ENCODE measurements around the gene KRT75.
"Not testable (repeated sequence)": the region's sequence is repeated elsewhere in the genome, so short reads cannot be mapped to it uniquely, and the experiment has no call there.

The KRT75 gene

GRCh38 chr12:52448228-52448627 is 14.1 kb upstream of the KRT75 start:
- H3K4me1 ChIP-seq (ENCODE audit: insufficient read depth, low read length, poor library complexity, severe bottlenecking), result no peaks in the 10 kb centered on the region
- H4K20me1 ChIP-seq (ENCODE audit: insufficient read depth, low read length, poor library complexity, severe bottlenecking), result no peaks in the 10 kb centered on the region
- no peaks in the 10 kb centered on the region for H3K79me2 ChIP-seq (ENCODE audit: insufficient read depth, low read length)
- no peak overlapping the region for H3K4me3 ChIP-seq (ENCODE audit: low read length, poor library complexity, severe bottlenecking)
- no peaks in the 10 kb centered on the region for H3K27me3 ChIP-seq (ENCODE audit: insufficient read depth, low read length, poor library complexity, severe bottlenecking)
- H3K36me3 ChIP-seq (ENCODE audit: insufficient read depth, low read length), result no peaks in the 10 kb centered on the region
- H2AFZ ChIP-seq (ENCODE audit: low read length), result no peak overlapping the region
- TF ChIP-seq EZH2phosphoT487 (IDR thresholded peaks at IDR 0.05; ENCODE audit: borderline replicate concordance) (no peak), CTCF (conservative IDR thresholded peaks at IDR 0.05; ENCODE audit: low read length) (no peak)
- no peak overlapping the region for H3K9ac ChIP-seq (ENCODE audit: low read depth, low read length, poor library complexity, severe bottlenecking)
- no peaks in the 10 kb centered on the region for H3F3A ChIP-seq (ENCODE audit: low read depth)
- no peak overlapping the region for H3K4me2 ChIP-seq (ENCODE audit: low read depth, low read length, poor library complexity, severe bottlenecking)
- H3K9me2 ChIP-seq (replicated peaks; ENCODE audit: low read depth, low read length), result no peaks in the 10 kb centered on the region
- no peaks in the 10 kb centered on the region for H3K9me3 ChIP-seq (ENCODE audit: insufficient read depth, low read depth, low read length)

- H3K9me2 ChIP-seq (replicated peaks; ENCODE audit: low read depth, low read length); H3K4me1 ChIP-seq (ENCODE audit: insufficient read depth, low read length, poor library complexity, severe bottlenecking); H3K27me3 ChIP-seq (ENCODE audit: insufficient read depth, low read length, poor library complexity, severe bottlenecking); H3K9me3 ChIP-seq (ENCODE audit: insufficient read depth, low read depth, low read length); H3K9ac ChIP-seq (ENCODE audit: low read depth, low read length, poor library complexity, severe bottlenecking); H3K79me2 ChIP-seq (ENCODE audit: insufficient read depth, low read length); H3K4me2 ChIP-seq (ENCODE audit: low read depth, low read length, poor library complexity, severe bottlenecking); H3K4me3 ChIP-seq (ENCODE audit: low read length, poor library complexity, severe bottlenecking); H4K20me1 ChIP-seq (ENCODE audit: insufficient read depth, low read length, poor library complexity, severe bottlenecking); H2AFZ ChIP-seq (ENCODE audit: low read length); H3K36me3 ChIP-seq (ENCODE audit: insufficient read depth, low read length); H3F3A ChIP-seq (ENCODE audit: low read depth): not testable (repeated sequence)
Measured at GRCh38 chr12:52447196-52447595, 13.0 kb upstream of the KRT75 start.

GRCh38 chr12:52446367-52447045 is 12.3 kb upstream of the KRT75 start:
- Histone ChIP-seq H3K4me2 (ENCODE audit: low read depth, low read length, poor library complexity, severe bottlenecking) (no peak overlapping the region), H3K27me3 (ENCODE audit: insufficient read depth, low read length, poor library complexity, severe bottlenecking) (no peaks in the 10 kb centered on the region)

More at GRCh38 chr12:52446367-52447045, 12.3 kb upstream of the KRT75 start:
- no peaks in the 10 kb centered on the region for H3K79me2 ChIP-seq (ENCODE audit: insufficient read depth, low read length)
- no peak overlapping the region for H3K9ac ChIP-seq (ENCODE audit: low read depth, low read length, poor library complexity, severe bottlenecking)
- H3K9me2 ChIP-seq (replicated peaks; ENCODE audit: low read depth, low read length), result no peaks in the 10 kb centered on the region
- H3K9me3 ChIP-seq (ENCODE audit: insufficient read depth, low read depth, low read length), result no peaks in the 10 kb centered on the region
- H4K20me1 ChIP-seq (ENCODE audit: insufficient read depth, low read length, poor library complexity, severe bottlenecking), result no peaks in the 10 kb centered on the region
- H2AFZ ChIP-seq (ENCODE audit: low read length), result no peak overlapping the region
- TF ChIP-seq EZH2phosphoT487 (IDR thresholded peaks at IDR 0.05; ENCODE audit: borderline replicate concordance), result no peak
- no peak for TF ChIP-seq CTCF (conservative IDR thresholded peaks at IDR 0.05; ENCODE audit: low read length)
- no peaks in the 10 kb centered on the region for H3F3A ChIP-seq (ENCODE audit: low read depth)
- H3K36me3 ChIP-seq (ENCODE audit: insufficient read depth, low read length), result no peaks in the 10 kb centered on the region
- H3K4me3 ChIP-seq (ENCODE audit: low read length, poor library complexity, severe bottlenecking), result no peak overlapping the region
- H3K4me1 ChIP-seq (ENCODE audit: insufficient read depth, low read length, poor library complexity, severe bottlenecking), result no peaks in the 10 kb centered on the region
